Hepatocyte (in vitro differentiated cells): ENCODE measurements around the gene SELENOM.

Experiments
- EZH2 ChIP-seq: fragments of 200-600 bp; sonication (generic); IDR thresholded peaks from 2 replicates; pipeline ENCODE4 v1.6.1; 2016; ENCODE audit warnings: antibody characterized with exemption, mild to moderate bottlenecking, borderline replicate concordance
- EZH2phosphoT487 ChIP-seq: fragments of 200-600 bp; sonication (generic); IDR thresholded peaks from one replicate; pipeline ENCODE4 v1.6.1; 2018; ENCODE audit warnings: antibody characterized with exemption, mild to moderate bottlenecking, low read depth, moderate library complexity; ENCODE audit not compliant: unreplicated experiment, severe bottlenecking
- TF ChIP-seq, protein P1 (sequence below): fragments of 200-600 bp; sonication (generic); IDR thresholded peaks from 2 replicates; pipeline ENCODE4 v1.5.1; 2016; ENCODE audit warnings: antibody characterized with exemption, mild to moderate bottlenecking; ENCODE audit not compliant: poor library complexity

GRCh38 chr22:31107178-31107893 lies at the start of gene SELENOM:
- TF ChIP-seq, protein P1, sequence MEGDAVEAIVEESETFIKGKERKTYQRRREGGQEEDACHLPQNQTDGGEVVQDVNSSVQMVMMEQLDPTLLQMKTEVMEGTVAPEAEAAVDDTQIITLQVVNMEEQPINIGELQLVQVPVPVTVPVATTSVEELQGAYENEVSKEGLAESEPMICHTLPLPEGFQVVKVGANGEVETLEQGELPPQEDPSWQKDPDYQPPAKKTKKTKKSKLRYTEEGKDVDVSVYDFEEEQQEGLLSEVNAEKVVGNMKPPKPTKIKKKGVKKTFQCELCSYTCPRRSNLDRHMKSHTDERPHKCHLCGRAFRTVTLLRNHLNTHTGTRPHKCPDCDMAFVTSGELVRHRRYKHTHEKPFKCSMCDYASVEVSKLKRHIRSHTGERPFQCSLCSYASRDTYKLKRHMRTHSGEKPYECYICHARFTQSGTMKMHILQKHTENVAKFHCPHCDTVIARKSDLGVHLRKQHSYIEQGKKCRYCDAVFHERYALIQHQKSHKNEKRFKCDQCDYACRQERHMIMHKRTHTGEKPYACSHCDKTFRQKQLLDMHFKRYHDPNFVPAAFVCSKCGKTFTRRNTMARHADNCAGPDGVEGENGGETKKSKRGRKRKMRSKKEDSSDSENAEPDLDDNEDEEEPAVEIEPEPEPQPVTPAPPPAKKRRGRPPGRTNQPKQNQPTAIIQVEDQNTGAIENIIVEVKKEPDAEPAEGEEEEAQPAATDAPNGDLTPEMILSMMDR = peak; percentile 99
- TF ChIP-seq EZH2 = no peak
- TF ChIP-seq EZH2phosphoT487 = no peak
